ENCODE data around the gene TSC22D2. TPM values are rescaled to one million over a fixed set of nuclear protein-coding genes. Genes with fewer than 3 reads are reported as not detected.

The TSC22D2 gene
- total and polyA plus RNA-seq, 2 of the 8 experiments (the other 6 are each of a cell fraction or from before 2014, with no cell fraction given), result 3.4 to 27.6 TPM

DNA sequence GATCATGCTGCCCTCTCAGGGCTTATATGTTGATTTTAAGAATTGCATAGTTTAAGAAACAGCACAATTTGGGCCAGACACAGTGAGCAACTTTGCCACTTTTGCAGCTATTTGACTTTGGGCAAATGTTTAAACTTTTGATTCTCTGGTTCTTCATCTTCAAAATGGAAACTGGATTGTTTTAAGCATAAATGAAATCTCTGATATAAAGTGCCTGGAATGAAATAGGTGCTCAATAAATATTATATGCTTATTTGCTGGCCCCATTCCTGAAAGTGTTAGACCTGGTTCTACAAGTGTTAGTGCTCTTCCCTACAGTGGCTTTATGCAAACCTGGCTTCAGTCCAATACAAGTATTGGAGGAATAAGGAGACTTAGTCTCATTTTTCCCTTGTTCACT lies 33.1 kb upstream of the TSC22D2 start:
- no peak overlapping the region for H3K9ac ChIP-seq (replicated peaks in 1 of 4; ENCODE audit: extremely low read depth in 1 of 4, low read depth in 3 of 4, low read length in 3 of 4)
- H2BK5ac ChIP-seq (ENCODE audit: low read depth, low read length), result no peak overlapping the region
- no peak overlapping the region for H3K4ac ChIP-seq (replicated peaks; ENCODE audit: insufficient read length, low read depth, low read length)
- no peak overlapping the region for H3K27ac ChIP-seq (ENCODE audit: low read depth, low read length)
- H4K20me1 ChIP-seq (replicated peaks in 1 of 2; ENCODE audit: control insufficient read depth in 1 of 2, insufficient read depth in 2 of 2, low read length in 2 of 2), result no peaks in the 10 kb centered on the region
- no peak overlapping the region for H3K18ac ChIP-seq (ENCODE audit: extremely low read depth, low read length)
- ChIA-PET CTCF (ENCODE audit: partially characterized antibody) (interaction anchor here (1.0 kb wide), 2 partner anchors 34 to 71 kb away, joined by 3 read pairs; no protein-coding TSS in a partner anchor), POLR2A (ENCODE audit: partially characterized antibody) (interaction anchor here (0.6 kb wide), 1 partner anchor 134 kb away, joined by 3 read pairs; no protein-coding TSS in a partner anchor)
- no peak overlapping the region for H3K4me2 ChIP-seq (ENCODE audit: insufficient read depth in 1 of 2, low read depth in 2 of 2, low read length in 2 of 2)
- no peak overlapping the region for H4K91ac ChIP-seq (replicated peaks; ENCODE audit: insufficient read length, low read length)
- no peak overlapping the region for H3K23ac ChIP-seq (ENCODE audit: insufficient read length)
- no peak overlapping the region for H2BK15ac ChIP-seq (ENCODE audit: low read length)
- DNase-seq (ENCODE audit: low read depth in 1 of 2, low spot score in 2 of 2) (no peak), FAIRE-seq (no peak)
- peaks cover 0 to 11% (median 10%) of the 10 kb centered on the region in 4 experiments; a peak in 5 of 7 replicates for H3K4me1 ChIP-seq (replicated peaks in 1 of 4; ENCODE audit: control insufficient read depth in 3 of 4, insufficient read depth in 4 of 4, low read length in 3 of 4)
- no peaks in the 10 kb centered on the region for H3K36me3 ChIP-seq (ENCODE audit: control insufficient read depth in 2 of 4, insufficient read depth in 4 of 4, low read length in 3 of 4)
- H2BK120ac ChIP-seq (replicated peaks; ENCODE audit: low read depth, low read length), result no peak overlapping the region
- H3K14ac ChIP-seq (ENCODE audit: insufficient read length), result no peak overlapping the region
- no peak overlapping the region for H4K8ac ChIP-seq (ENCODE audit: extremely low read depth, insufficient read depth, low read length)
- H2AFZ ChIP-seq (ENCODE audit: low read length), result no peak overlapping the region
- TF ChIP-seq KDM5A (IDR thresholded peaks at IDR 0.05; ENCODE audit: low read length), result no peak
- no peak for TF ChIP-seq TCF12 (IDR thresholded peaks at IDR 0.05; ENCODE audit: low read depth, low read length)
- TF ChIP-seq RNF2 (IDR thresholded peaks at IDR 0.05; ENCODE audit: borderline replicate concordance, low read depth, low read length, missing control alignments, poor library complexity, severe bottlenecking), result no peak
- TF ChIP-seq SUZ12 (IDR thresholded peaks at IDR 0.05; ENCODE audit: low read length), result no peak
- TF ChIP-seq, protein P1, sequence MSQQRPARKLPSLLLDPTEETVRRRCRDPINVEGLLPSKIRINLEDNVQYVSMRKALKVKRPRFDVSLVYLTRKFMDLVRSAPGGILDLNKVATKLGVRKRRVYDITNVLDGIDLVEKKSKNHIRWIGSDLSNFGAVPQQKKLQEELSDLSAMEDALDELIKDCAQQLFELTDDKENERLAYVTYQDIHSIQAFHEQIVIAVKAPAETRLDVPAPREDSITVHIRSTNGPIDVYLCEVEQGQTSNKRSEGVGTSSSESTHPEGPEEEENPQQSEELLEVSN (IDR thresholded peaks at IDR 0.05), result no peak
- no peak for TF ChIP-seq SRF (IDR thresholded peaks at IDR 0.05; ENCODE audit: low read depth, low read length)
- TF ChIP-seq TAF1 (IDR thresholded peaks at IDR 0.05; ENCODE audit: low read depth, low read length), result no peak
- TF ChIP-seq, protein P2, sequence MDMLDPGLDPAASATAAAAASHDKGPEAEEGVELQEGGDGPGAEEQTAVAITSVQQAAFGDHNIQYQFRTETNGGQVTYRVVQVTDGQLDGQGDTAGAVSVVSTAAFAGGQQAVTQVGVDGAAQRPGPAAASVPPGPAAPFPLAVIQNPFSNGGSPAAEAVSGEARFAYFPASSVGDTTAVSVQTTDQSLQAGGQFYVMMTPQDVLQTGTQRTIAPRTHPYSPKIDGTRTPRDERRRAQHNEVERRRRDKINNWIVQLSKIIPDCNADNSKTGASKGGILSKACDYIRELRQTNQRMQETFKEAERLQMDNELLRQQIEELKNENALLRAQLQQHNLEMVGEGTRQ (IDR thresholded peaks at IDR 0.05; ENCODE audit: low read length), result no peak
- no peaks in the 10 kb centered on the region for H3K79me1 ChIP-seq (ENCODE audit: low read depth, low read length)
- H3K79me2 ChIP-seq (ENCODE audit: control insufficient read depth in 1 of 2, insufficient read depth in 2 of 2, low read length in 2 of 2), result no peaks in the 10 kb centered on the region
- H2BK12ac ChIP-seq (ENCODE audit: low read depth, low read length), result no peak overlapping the region
- H3K4me3 ChIP-seq (ENCODE audit: extremely low read depth in 1 of 4, insufficient read depth in 2 of 4, low read depth in 3 of 4, low read length in 4 of 4), result no peak overlapping the region
- no peak overlapping the region for H4K5ac ChIP-seq (ENCODE audit: insufficient read length, low read depth, low read length)
- no peaks in the 10 kb centered on the region for H3K23me2 ChIP-seq (ENCODE audit: low read depth, low read length)
- H3K27me3 ChIP-seq (replicated peaks in 1 of 4; ENCODE audit: control insufficient read depth in 3 of 4, extremely low read depth in 1 of 4, insufficient read depth in 3 of 4, low read length in 3 of 4), result no peaks in the 10 kb centered on the region
- no peak overlapping the region for H3K56ac ChIP-seq (replicated peaks; ENCODE audit: insufficient read length, low read depth, low read length)
- H3K9me3 ChIP-seq (ENCODE audit: insufficient read depth in 2 of 2, low read depth in 1 of 2, low read length in 1 of 2), result no peaks in the 10 kb centered on the region
- no peak overlapping the region for H2AK5ac ChIP-seq (ENCODE audit: low read depth, low read length)
- no peak overlapping the region for H2BK20ac ChIP-seq (ENCODE audit: low read length)

Data from H1 (cell line).